GM21447 (cell line): Measurements from ENCODE around the gene TCEAL3.
"Not testable (repeated sequence)": the region's sequence is repeated elsewhere in the genome, so short reads cannot be mapped to it uniquely, and the experiment has no call there.

ENCODE experiments used
- ATAC-seq: cut with Tn5 transposase; IDR thresholded peaks from one replicate; pipeline ENCODE4 v1.9.1; 2021; ENCODE audit not compliant: unreplicated experiment

Gene TCEAL3

GRCh38 chrX:103624111-103624510 is 16.3 kb downstream of the TCEAL3 start:
- no peak for ATAC-seq

- no peak for ATAC-seq
Observed at GRCh38 chrX:103626855-103627254, 19.1 kb downstream of the TCEAL3 start.

GRCh38 chrX:103628386-103629317 is 20.9 kb downstream of the TCEAL3 start, which contains the start of gene TCEAL1:
TSS of gene TCEAL1 (plus strand) at chrX:103628975. CDS start at chrX:103629917, 942 bp downstream.
- peak; percentile 63 for ATAC-seq

GRCh38 chrX:103629318-103630170 is 21.8 kb downstream of the TCEAL3 start:
- peak; percentile 40 for ATAC-seq

- ATAC-seq: peak; percentile 9
Observed at GRCh38 chrX:103630171-103630511, 22.4 kb downstream of the TCEAL3 start.

GRCh38 chrX:103631145-103631544 is 23.4 kb downstream of the TCEAL3 start:
- ATAC-seq: no peak

GRCh38 chrX:103635436-103635835 is 27.7 kb downstream of the TCEAL3 start:
- no peak for ATAC-seq

- ATAC-seq: no peak
Observed at GRCh38 chrX:103637604-103638338, 30.0 kb downstream of the TCEAL3 start.

- not testable (repeated sequence) for ATAC-seq
Observed at GRCh38 chrX:103638479-103639346, 30.9 kb downstream of the TCEAL3 start.

- ATAC-seq: no peak
Observed at GRCh38 chrX:103640401-103641155, 32.8 kb downstream of the TCEAL3 start.

GRCh38 chrX:103644125-103644524 is 36.4 kb downstream of the TCEAL3 start:
- ATAC-seq: no peak

- ATAC-seq: no peak
Observed at GRCh38 chrX:103647630-103648029, 39.9 kb downstream of the TCEAL3 start.

- ATAC-seq: no peak
Observed at GRCh38 chrX:103651151-103651773, 43.5 kb downstream of the TCEAL3 start.

- not testable (repeated sequence) for ATAC-seq
Observed at GRCh38 chrX:103655230-103656000, 47.7 kb downstream of the TCEAL3 start.

- no peak for ATAC-seq
Observed at GRCh38 chrX:103656617-103657016, 48.9 kb downstream of the TCEAL3 start.

GRCh38 chrX:103657066-103657465 is 49.3 kb downstream of the TCEAL3 start:
- ATAC-seq: not testable (repeated sequence)

GRCh38 chrX:103658681-103659433 is 51.1 kb downstream of the TCEAL3 start:
- ATAC-seq: no peak
